WERI-Rb-1 (cell line): ENCODE measurements around the gene KSR2.

Source experiments
- DNase-seq: peaks from one replicate; pipeline ENCODE4 v3.0.0-alpha.2; 2020
- H3K27ac ChIP-seq: fragments of 250-450 bp; sonication (Bioruptor Pico); 2 replicates; pipeline ENCODE4 v1.5.1; 2020; ENCODE audit warnings: mild to moderate bottlenecking, moderate library complexity
- H3K27me3 ChIP-seq: fragments of 250-450 bp; sonication (Bioruptor Pico); 2 replicates; pipeline ENCODE4 v1.5.1; 2021; ENCODE audit warnings: mild to moderate bottlenecking, low read depth, moderate library complexity; ENCODE audit not compliant: insufficient read depth, severe bottlenecking
- H3K36me3 ChIP-seq: fragments of 250-450 bp; sonication (Bioruptor Pico); 2 replicates; pipeline ENCODE4 v1.5.1; 2020; ENCODE audit warnings: mild to moderate bottlenecking, moderate library complexity
- H3K4me3 ChIP-seq: 2 replicates; pipeline ENCODE4 v1.5.1; 2011; ENCODE audit warnings: low read depth, mild to moderate bottlenecking, control low read depth, low read length
- H3K9me3 ChIP-seq: fragments of 250-450 bp; sonication (Bioruptor Pico); 2 replicates; pipeline ENCODE4 v1.5.1; 2021; ENCODE audit warnings: mild to moderate bottlenecking, moderate library complexity; ENCODE audit not compliant: severe bottlenecking
- CTCF ChIP-seq: IDR thresholded peaks from 2 replicates; pipeline ENCODE4 v1.5.1; 2011; ENCODE audit warnings: low read depth, mild to moderate bottlenecking, control low read depth, inconsistent platforms, low read length

Gene KSR2

GRCh38 chr12:117968826-117969659 lies at the start of gene KSR2:
Gene KSR2, minus strand, starts transcription at chr12:117968990. Its CDS starts 735 bp downstream, at chr12:117968255.
- H3K27ac ChIP-seq = peak within 1 kb of the TSS; percentile 59
- TF ChIP-seq CTCF = no peak
- peaks cover 4% of the 10 kb centered on the region for H3K27me3 ChIP-seq
- H3K4me3 ChIP-seq = peak within 1 kb of the TSS; percentile 54
- peak; percentile 90 for DNase-seq
- no peaks in the 10 kb centered on the region for H3K36me3 ChIP-seq
- peaks cover 11% of the 10 kb centered on the region for H3K9me3 ChIP-seq

GRCh38 chr12:118017926-118018325 lies 49.1 kb upstream of the KSR2 start:
- no peaks in the 10 kb centered on the region for H3K9me3 ChIP-seq
- no peak overlapping the region for H3K27ac ChIP-seq
- H3K27me3 ChIP-seq = no peaks in the 10 kb centered on the region
- H3K4me3 ChIP-seq = no peak overlapping the region
- TF ChIP-seq CTCF = no peak
- no peak for DNase-seq
- H3K36me3 ChIP-seq = peaks cover 57% of the 10 kb centered on the region

GRCh38 chr12:118016424-118017264 lies 47.9 kb upstream of the KSR2 start, which contains the start of gene RFC5:
Gene RFC5, plus strand, starts transcription at chr12:118016703. Its CDS starts 125 bp downstream, at chr12:118016828.
- Histone ChIP-seq H3K27me3 (no peaks in the 10 kb centered on the region), H3K36me3 (peaks cover 46% of the 10 kb centered on the region), H3K27ac (peak within 1 kb of the TSS; percentile 90), H3K4me3 (peak within 1 kb of the TSS; percentile 76), H3K9me3 (no peaks in the 10 kb centered on the region)
- DNase-seq = peak; percentile 99
- no peak for TF ChIP-seq CTCF

- DNase-seq = no peak
- no peaks in the 10 kb centered on the region for H3K9me3 ChIP-seq
- H3K27me3 ChIP-seq = no peaks in the 10 kb centered on the region
- no peak for TF ChIP-seq CTCF
- peak overlapping the region; percentile 76; the same call in 1 of the 2 replicates for H3K4me3 ChIP-seq
- peaks cover 39% of the 10 kb centered on the region for H3K36me3 ChIP-seq
- H3K27ac ChIP-seq = peak overlapping the region; percentile 35; the same call in 1 of the 2 replicates
Observed at GRCh38 chr12:118015944-118016343, 47.2 kb upstream of the KSR2 start.

GRCh38 chr12:118015306-118015705 lies 46.5 kb upstream of the KSR2 start:
- Histone ChIP-seq H3K27me3 (no peaks in the 10 kb centered on the region), H3K4me3 (no peak overlapping the region), H3K27ac (no peak overlapping the region), H3K9me3 (no peaks in the 10 kb centered on the region), H3K36me3 (peaks cover 32% of the 10 kb centered on the region)
- DNase-seq = no peak
- TF ChIP-seq CTCF = no peak
